ENCODE data around the gene CDIP1.

The CDIP1 gene

GRCh38 chr16:4481963-4482362 is 56.6 kb downstream of the CDIP1 start:
- TF ChIP-seq CTCF (conservative IDR thresholded peaks at IDR 0.05; ENCODE audit: low read depth, low read length), result no peak
- no peak for DNase-seq (ENCODE audit: low read depth)
- no peak overlapping the region for H3K4me3 ChIP-seq (ENCODE audit: low read length)

- DNase-seq (ENCODE audit: low read depth), result no peak
- no peak overlapping the region for H3K4me3 ChIP-seq (ENCODE audit: low read length)
- no peak for TF ChIP-seq CTCF (conservative IDR thresholded peaks at IDR 0.05; ENCODE audit: low read depth, low read length)
Observed at GRCh38 chr16:4481526-4481925, 57.0 kb downstream of the CDIP1 start.

GRCh38 chr16:4477966-4478365 is 60.6 kb downstream of the CDIP1 start:
- TF ChIP-seq CTCF (conservative IDR thresholded peaks at IDR 0.05; ENCODE audit: low read depth, low read length), result peak; percentile 38
- H3K4me3 ChIP-seq (ENCODE audit: low read length), result no peak overlapping the region
- DNase-seq (ENCODE audit: low read depth), result no peak

GRCh38 chr16:4475880-4476788 is 62.4 kb downstream of the CDIP1 start, which contains the start of gene HMOX2:
Gene HMOX2 (plus strand): TSS chr16:4476398. CDS start chr16:4505525, 29,127 bp downstream.
- DNase-seq (ENCODE audit: low read depth), result peak; percentile 71
- peak; percentile 38 for TF ChIP-seq CTCF (conservative IDR thresholded peaks at IDR 0.05; ENCODE audit: low read depth, low read length)
- H3K4me3 ChIP-seq (ENCODE audit: low read length), result peak within 1 kb of the TSS; percentile 75

GRCh38 chr16:4474192-4474961 is 64.2 kb downstream of the CDIP1 start, which contains the start of gene NMRAL1:
Gene NMRAL1 (minus strand): TSS chr16:4474625. CDS start chr16:4474132, 493 bp downstream.
- peak; percentile 66 for DNase-seq (ENCODE audit: low read depth)
- peak within 1 kb of the TSS; percentile 70 for H3K4me3 ChIP-seq (ENCODE audit: low read length)
- no peak for TF ChIP-seq CTCF (conservative IDR thresholded peaks at IDR 0.05; ENCODE audit: low read depth, low read length)

GRCh38 chr16:4472880-4473279 is 65.7 kb downstream of the CDIP1 start:
- DNase-seq (ENCODE audit: low read depth), result no peak
- no peak overlapping the region for H3K4me3 ChIP-seq (ENCODE audit: low read length)
- TF ChIP-seq CTCF (conservative IDR thresholded peaks at IDR 0.05; ENCODE audit: low read depth, low read length), result no peak

All from retinal pigment epithelial cell (primary cell).